GM23338 (cell line): ENCODE results near the gene SPDYE1. TPM values are rescaled to one million over a fixed set of nuclear protein-coding genes. Genes with fewer than 3 reads are reported as not detected.

Experiments used
- ATAC-seq: fragments of 200-7000 bp; cut with Tn5 transposase; 3 replicates; pipeline ENCODE4 v1.9.1; 2020
- DNase-seq: peaks from one replicate; pipeline ENCODE4 v3.0.0-alpha.2; 2015; ENCODE audit warnings: low spot score
- H2AFZ ChIP-seq: fragments of 200-600 bp; sonication (generic); 2 replicates; pipeline ENCODE4 v1.8.0; 2016; ENCODE audit warnings: antibody characterized with exemption, mild to moderate bottlenecking, moderate library complexity
- H3F3A ChIP-seq: fragments of 200-600 bp; sonication (generic); replicated peaks from 2 replicates; pipeline ENCODE4 v1.8.0; 2017; ENCODE audit warnings: antibody characterized with exemption, mixed run types, low read depth
- H3K27ac ChIP-seq: fragments of 200-600 bp; sonication (generic); 2 replicates; pipeline ENCODE4 v1.6.1; 2016; ENCODE audit warnings: low read depth
- H3K27me3 ChIP-seq: fragments of 200-600 bp; sonication (generic); 2 replicates; pipeline ENCODE4 v1.8.0; 2016; ENCODE audit warnings: mild to moderate bottlenecking, mixed run types, moderate library complexity; ENCODE audit not compliant: insufficient read depth
- H3K36me3 ChIP-seq: fragments of 200-600 bp; sonication (generic); 2 replicates; pipeline ENCODE4 v1.8.0; 2016; ENCODE audit warnings: mild to moderate bottlenecking; ENCODE audit not compliant: insufficient read depth
- H3K4me1 ChIP-seq: fragments of 200-600 bp; sonication (generic); 2 replicates; pipeline ENCODE4 v1.8.0; 2016; ENCODE audit warnings: mild to moderate bottlenecking, moderate library complexity; ENCODE audit not compliant: insufficient read depth
- H3K4me2 ChIP-seq: fragments of 200-600 bp; sonication (generic); 2 replicates; pipeline ENCODE4 v1.7.1; 2017; ENCODE audit warnings: mixed run types
- H3K4me3 ChIP-seq: fragments of 200-600 bp; sonication (generic); 2 replicates; pipeline ENCODE4 v1.6.1; 2016; ENCODE audit warnings: mixed run types
- H3K79me2 ChIP-seq: fragments of 200-600 bp; sonication (generic); replicated peaks from 2 replicates; pipeline ENCODE4 v1.8.0; 2017; ENCODE audit warnings: mild to moderate bottlenecking; ENCODE audit not compliant: insufficient read depth
- H3K9me2 ChIP-seq: fragments of 200-600 bp; sonication (generic); 2 replicates; pipeline ENCODE4 v1.8.0; 2017; ENCODE audit not compliant: insufficient read depth
- H4K20me1 ChIP-seq: fragments of 200-600 bp; sonication (generic); replicated peaks from 2 replicates; pipeline ENCODE4 v1.8.0; 2017; ENCODE audit warnings: mild to moderate bottlenecking; ENCODE audit not compliant: insufficient read depth
- H3K27ac Mint-ChIP-seq: 2 replicates; pipeline ENCODE4 v1.8.0; 2020; ENCODE audit warnings: inconsistent platforms, mild to moderate bottlenecking, moderate library complexity, mixed read lengths
- H3K27me3 Mint-ChIP-seq: 3 replicates; pipeline ENCODE4 v1.8.0; 2022; ENCODE audit warnings: low read depth, mild to moderate bottlenecking, moderate library complexity, mixed read lengths, inconsistent platforms; ENCODE audit not compliant: insufficient read depth, poor library complexity
- H3K36me3 Mint-ChIP-seq: 3 replicates; pipeline ENCODE4 v1.8.0; 2021; ENCODE audit warnings: low read depth, mild to moderate bottlenecking, inconsistent platforms, moderate library complexity, mixed read lengths
- H3K4me1 Mint-ChIP-seq: 3 replicates; pipeline ENCODE4 v1.8.0; 2020; ENCODE audit warnings: mild to moderate bottlenecking, inconsistent platforms, mixed read lengths
- H3K4me3 Mint-ChIP-seq: 3 replicates; pipeline ENCODE4 v1.8.0; 2021; ENCODE audit warnings: moderate library complexity, mild to moderate bottlenecking, inconsistent platforms, mixed read lengths
- H3K9me3 Mint-ChIP-seq: 3 replicates; pipeline ENCODE4 v1.8.0; 2020; ENCODE audit warnings: moderate library complexity, mild to moderate bottlenecking, inconsistent platforms, mixed read lengths
- EZH2 ChIP-seq: fragments of 200-600 bp; sonication (generic); IDR thresholded peaks from one replicate; pipeline ENCODE4 v1.8.0; 2017; ENCODE audit warnings: antibody characterized with exemption, mild to moderate bottlenecking, low read depth; ENCODE audit not compliant: unreplicated experiment
- POLR2AphosphoS5 ChIP-seq: IDR thresholded peaks from 2 replicates; pipeline ENCODE4 v1.6.1; 2016; ENCODE audit warnings: antibody characterized with exemption, low read depth
- ZNF331 ChIP-seq: fragments of 250-450 bp; sonication (Bioruptor Pico); IDR thresholded peaks from 2 replicates; pipeline ENCODE4 v1.5.0; 2020; ENCODE audit warnings: low read depth, mild to moderate bottlenecking, moderate library complexity
- polyA plus RNA-seq: library from polyadenylated mRNA; unstranded; fragments of >200 nt; fragmentation: Nextera tagmentation; extraction: Ambion mirVana; gene quantifications from 2 replicates; pipeline ENCODE4 v1.2.1, GENCODE V29; 2016
- total RNA-seq: library from RNA; depleted of rRNA; stranded (reverse); fragments of >200 nt; shearing (Covaris generic); gene quantifications from 2 replicates; pipeline ENCODE4 v1.2.3, GENCODE V29; 2014
- TF ChIP-seq, protein P1 (sequence below), 2 experiments: fragments of 200-600 bp in 1 of 2; sonication (generic) in 1 of 2; conservative IDR thresholded peaks; 2 replicates each; pipeline versions ENCODE4 v1.5.1 to v1.6.1; 2016 to 2017; ENCODE audit warnings: antibody characterized with exemption in 2 of 2, low read depth in 2 of 2, mild to moderate bottlenecking in 2 of 2, moderate library complexity in 1 of 2
- TF ChIP-seq, protein P2 (sequence below): fragments of 250-450 bp; sonication (Bioruptor Pico); IDR thresholded peaks from 2 replicates; pipeline ENCODE4 v1.5.0; 2020; ENCODE audit warnings: mild to moderate bottlenecking, moderate library complexity

SPDYE1 gene
- total and polyA plus RNA-seq, 2 experiments from 2014 or later = 1.6 TPM; not detected in 1

DNA sequence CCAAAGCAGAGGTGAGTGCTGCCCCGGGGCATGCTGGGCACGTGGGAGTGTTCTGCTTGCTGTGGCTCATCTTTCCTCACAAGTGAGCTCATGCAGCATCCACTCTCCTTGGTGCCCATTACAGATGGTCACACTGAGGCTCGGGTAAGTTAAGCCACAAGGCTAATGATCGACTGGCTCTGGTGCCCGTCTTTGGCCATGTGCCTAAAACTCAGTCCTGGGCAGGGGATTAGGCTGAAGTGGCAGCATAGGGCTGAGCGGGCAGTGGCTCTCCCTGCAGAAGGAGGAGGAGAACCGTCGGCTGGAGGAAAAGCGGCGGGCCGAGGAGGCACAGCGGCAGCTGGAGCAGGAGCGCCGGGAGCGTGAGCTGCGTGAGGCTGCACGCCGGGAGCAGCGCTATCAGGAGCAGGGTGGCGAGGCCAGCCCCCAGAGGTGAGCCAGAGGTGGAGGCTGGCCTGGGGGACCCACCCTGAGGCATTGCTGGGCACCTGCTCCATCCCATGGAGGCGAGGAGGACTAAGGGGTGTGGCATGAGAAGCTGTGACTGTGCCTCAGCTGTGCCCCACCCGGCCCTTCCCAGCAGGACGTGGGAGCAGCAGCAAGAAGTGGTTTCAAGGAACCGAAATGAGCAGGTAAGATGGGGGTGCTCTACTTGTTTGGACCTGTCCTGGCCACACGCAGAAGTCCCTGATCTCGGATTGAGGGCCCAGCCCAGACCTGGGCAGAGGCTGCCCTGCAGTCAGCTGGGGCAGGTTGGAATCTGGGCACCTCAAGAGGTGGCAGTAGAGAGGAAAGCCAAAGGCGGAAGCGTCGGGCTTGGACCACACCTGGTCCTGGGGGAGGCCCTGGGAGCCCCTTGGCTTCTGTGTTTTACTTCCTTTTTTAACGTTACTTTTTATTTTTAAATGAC is 60.4 kb downstream of the SPDYE1 start:
- Mint-ChIP-seq H3K9me3 (no peaks in the 10 kb centered on the region), H3K27me3 (no peaks in the 10 kb centered on the region), H3K4me3 (no peak overlapping the region), H3K36me3 (peaks cover 54% of the 10 kb centered on the region), H3K4me1 (no peaks in the 10 kb centered on the region), H3K27ac (no peak overlapping the region)
- H3K4me3 ChIP-seq = no peak overlapping the region
- no peak overlapping the region for H3K27ac ChIP-seq
- TF ChIP-seq, protein P1, sequence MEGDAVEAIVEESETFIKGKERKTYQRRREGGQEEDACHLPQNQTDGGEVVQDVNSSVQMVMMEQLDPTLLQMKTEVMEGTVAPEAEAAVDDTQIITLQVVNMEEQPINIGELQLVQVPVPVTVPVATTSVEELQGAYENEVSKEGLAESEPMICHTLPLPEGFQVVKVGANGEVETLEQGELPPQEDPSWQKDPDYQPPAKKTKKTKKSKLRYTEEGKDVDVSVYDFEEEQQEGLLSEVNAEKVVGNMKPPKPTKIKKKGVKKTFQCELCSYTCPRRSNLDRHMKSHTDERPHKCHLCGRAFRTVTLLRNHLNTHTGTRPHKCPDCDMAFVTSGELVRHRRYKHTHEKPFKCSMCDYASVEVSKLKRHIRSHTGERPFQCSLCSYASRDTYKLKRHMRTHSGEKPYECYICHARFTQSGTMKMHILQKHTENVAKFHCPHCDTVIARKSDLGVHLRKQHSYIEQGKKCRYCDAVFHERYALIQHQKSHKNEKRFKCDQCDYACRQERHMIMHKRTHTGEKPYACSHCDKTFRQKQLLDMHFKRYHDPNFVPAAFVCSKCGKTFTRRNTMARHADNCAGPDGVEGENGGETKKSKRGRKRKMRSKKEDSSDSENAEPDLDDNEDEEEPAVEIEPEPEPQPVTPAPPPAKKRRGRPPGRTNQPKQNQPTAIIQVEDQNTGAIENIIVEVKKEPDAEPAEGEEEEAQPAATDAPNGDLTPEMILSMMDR (conservative IDR thresholded peaks at IDR 0.05; ENCODE audit: low read depth in 2 of 2) = no peak
- TF ChIP-seq, protein P2, sequence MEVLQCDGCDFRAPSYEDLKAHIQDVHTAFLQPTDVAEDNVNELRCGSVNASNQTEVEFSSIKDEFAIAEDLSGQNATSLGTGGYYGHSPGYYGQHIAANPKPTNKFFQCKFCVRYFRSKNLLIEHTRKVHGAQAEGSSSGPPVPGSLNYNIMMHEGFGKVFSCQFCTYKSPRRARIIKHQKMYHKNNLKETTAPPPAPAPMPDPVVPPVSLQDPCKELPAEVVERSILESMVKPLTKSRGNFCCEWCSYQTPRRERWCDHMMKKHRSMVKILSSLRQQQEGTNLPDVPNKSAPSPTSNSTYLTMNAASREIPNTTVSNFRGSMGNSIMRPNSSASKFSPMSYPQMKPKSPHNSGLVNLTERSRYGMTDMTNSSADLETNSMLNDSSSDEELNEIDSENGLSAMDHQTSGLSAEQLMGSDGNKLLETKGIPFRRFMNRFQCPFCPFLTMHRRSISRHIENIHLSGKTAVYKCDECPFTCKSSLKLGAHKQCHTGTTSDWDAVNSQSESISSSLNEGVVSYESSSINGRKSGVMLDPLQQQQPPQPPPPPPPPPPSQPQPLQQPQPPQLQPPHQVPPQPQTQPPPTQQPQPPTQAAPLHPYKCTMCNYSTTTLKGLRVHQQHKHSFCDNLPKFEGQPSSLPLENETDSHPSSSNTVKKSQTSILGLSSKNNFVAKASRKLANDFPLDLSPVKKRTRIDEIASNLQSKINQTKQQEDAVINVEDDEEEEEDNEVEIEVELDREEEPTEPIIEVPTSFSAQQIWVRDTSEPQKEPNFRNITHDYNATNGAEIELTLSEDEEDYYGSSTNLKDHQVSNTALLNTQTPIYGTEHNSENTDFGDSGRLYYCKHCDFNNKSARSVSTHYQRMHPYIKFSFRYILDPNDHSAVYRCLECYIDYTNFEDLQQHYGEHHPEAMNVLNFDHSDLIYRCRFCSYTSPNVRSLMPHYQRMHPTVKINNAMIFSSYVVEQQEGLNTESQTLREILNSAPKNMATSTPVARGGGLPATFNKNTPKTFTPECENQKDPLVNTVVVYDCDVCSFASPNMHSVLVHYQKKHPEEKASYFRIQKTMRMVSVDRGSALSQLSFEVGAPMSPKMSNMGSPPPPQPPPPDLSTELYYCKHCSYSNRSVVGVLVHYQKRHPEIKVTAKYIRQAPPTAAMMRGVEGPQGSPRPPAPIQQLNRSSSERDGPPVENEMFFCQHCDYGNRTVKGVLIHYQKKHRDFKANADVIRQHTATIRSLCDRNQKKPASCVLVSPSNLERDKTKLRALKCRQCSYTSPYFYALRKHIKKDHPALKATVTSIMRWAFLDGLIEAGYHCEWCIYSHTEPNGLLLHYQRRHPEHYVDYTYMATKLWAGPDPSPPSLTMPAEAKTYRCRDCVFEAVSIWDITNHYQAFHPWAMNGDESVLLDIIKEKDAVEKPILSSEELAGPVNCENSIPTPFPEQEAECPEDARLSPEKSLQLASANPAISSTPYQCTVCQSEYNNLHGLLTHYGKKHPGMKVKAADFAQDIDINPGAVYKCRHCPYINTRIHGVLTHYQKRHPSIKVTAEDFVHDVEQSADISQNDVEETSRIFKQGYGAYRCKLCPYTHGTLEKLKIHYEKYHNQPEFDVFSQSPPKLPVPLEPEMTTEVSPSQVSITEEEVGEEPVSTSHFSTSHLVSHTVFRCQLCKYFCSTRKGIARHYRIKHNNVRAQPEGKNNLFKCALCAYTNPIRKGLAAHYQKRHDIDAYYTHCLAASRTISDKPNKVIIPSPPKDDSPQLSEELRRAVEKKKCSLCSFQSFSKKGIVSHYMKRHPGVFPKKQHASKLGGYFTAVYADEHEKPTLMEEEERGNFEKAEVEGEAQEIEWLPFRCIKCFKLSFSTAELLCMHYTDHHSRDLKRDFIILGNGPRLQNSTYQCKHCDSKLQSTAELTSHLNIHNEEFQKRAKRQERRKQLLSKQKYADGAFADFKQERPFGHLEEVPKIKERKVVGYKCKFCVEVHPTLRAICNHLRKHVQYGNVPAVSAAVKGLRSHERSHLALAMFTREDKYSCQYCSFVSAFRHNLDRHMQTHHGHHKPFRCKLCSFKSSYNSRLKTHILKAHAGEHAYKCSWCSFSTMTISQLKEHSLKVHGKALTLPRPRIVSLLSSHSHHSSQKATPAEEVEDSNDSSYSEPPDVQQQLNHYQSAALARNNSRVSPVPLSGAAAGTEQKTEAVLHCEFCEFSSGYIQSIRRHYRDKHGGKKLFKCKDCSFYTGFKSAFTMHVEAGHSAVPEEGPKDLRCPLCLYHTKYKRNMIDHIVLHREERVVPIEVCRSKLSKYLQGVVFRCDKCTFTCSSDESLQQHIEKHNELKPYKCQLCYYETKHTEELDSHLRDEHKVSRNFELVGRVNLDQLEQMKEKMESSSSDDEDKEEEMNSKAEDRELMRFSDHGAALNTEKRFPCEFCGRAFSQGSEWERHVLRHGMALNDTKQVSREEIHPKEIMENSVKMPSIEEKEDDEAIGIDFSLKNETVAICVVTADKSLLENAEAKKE (CRISPR knock-in tag) = no peak
- no peak for TF ChIP-seq EZH2
- no peak for TF ChIP-seq ZNF331 (CRISPR knock-in tag)
- TF ChIP-seq POLR2AphosphoS5 = no peak
- H3K79me2 ChIP-seq = no peaks in the 10 kb centered on the region
- no peaks in the 10 kb centered on the region; the same call in 1 of the 2 replicates for H3K36me3 ChIP-seq
- peaks cover 5% of the 10 kb centered on the region for H4K20me1 ChIP-seq
- no peak for DNase-seq
- no peak overlapping the region for H2AFZ ChIP-seq
- H3K4me2 ChIP-seq = no peak overlapping the region
- H3K9me2 ChIP-seq = no peaks in the 10 kb centered on the region
- H3F3A ChIP-seq = no peaks in the 10 kb centered on the region
- no peak for ATAC-seq
- H3K27me3 ChIP-seq = no peaks in the 10 kb centered on the region
- H3K4me1 ChIP-seq = no peaks in the 10 kb centered on the region; the same call in 1 of the 2 replicates
